HAP-1 (cell line): ENCODE measurements around the gene AP1S1.

Source experiments
- DNase-seq, 2 experiments: peaks; one replicate each; pipeline ENCODE4 v3.0.0-alpha.2; 2016 to 2020; ENCODE audit warnings: low spot score in 2 of 2
- H3K27me3 ChIP-seq: fragments of 250-450 bp; sonication (Bioruptor Pico); 2 replicates; pipeline ENCODE4 v1.5.1; 2020; ENCODE audit warnings: low read depth, mild to moderate bottlenecking, moderate library complexity
- H3K36me3 ChIP-seq: fragments of 250-450 bp; sonication (Bioruptor Pico); replicated peaks from 2 replicates; pipeline ENCODE4 v1.5.1; 2020; ENCODE audit warnings: mild to moderate bottlenecking
- H3K4me1 ChIP-seq: fragments of 250-450 bp; sonication (Bioruptor Pico); 2 replicates; pipeline ENCODE4 v1.5.1; 2020; ENCODE audit warnings: mild to moderate bottlenecking
- H3K4me3 ChIP-seq: fragments of 250-450 bp; sonication (Bioruptor Pico); 2 replicates; pipeline ENCODE4 v1.5.1; 2020; ENCODE audit warnings: mild to moderate bottlenecking, moderate library complexity
- H3K9me3 ChIP-seq: fragments of 250-450 bp; sonication (Bioruptor Pico); 2 replicates; pipeline ENCODE4 v1.5.1; 2020; ENCODE audit warnings: mild to moderate bottlenecking, moderate library complexity
- in situ Hi-C: fragments of 300-500 bp; cut with MboI; formaldehyde crosslinking; loops from 3 replicates; pipeline ENCODE4 v1.14.3; 2020; ENCODE audit warnings: low sequenced_read_pairs, inconsistent platforms, mixed read lengths

Gene AP1S1

GRCh38 chr7:101166909-101167644 lies 12.8 kb downstream of the AP1S1 start:
- Histone ChIP-seq H3K4me1 (peaks cover 13% of the 10 kb centered on the region), H3K27me3 (peaks cover 73% of the 10 kb centered on the region), H3K36me3 (no peaks in the 10 kb centered on the region), H3K9me3 (no peaks in the 10 kb centered on the region), H3K4me3 (no peak overlapping the region)
- in situ Hi-C loops, result no loop called here
- no peak for DNase-seq

- in situ Hi-C loops, result no loop called here
- H3K4me1 ChIP-seq, result peaks cover 13% of the 10 kb centered on the region
Observed at GRCh38 chr7:101167645-101168411, 13.6 kb downstream of the AP1S1 start.

GRCh38 chr7:101168412-101169049 lies 14.3 kb downstream of the AP1S1 start:
- DNase-seq, result no peak
- H3K4me3 ChIP-seq, result no peak overlapping the region
- peaks cover 13% of the 10 kb centered on the region for H3K4me1 ChIP-seq
- in situ Hi-C loops, result no loop called here
- no peaks in the 10 kb centered on the region for H3K36me3 ChIP-seq
- no peaks in the 10 kb centered on the region for H3K9me3 ChIP-seq
- peaks cover 87% of the 10 kb centered on the region for H3K27me3 ChIP-seq

More at GRCh38 chr7:101167645-101168411, 13.6 kb downstream of the AP1S1 start:
- Histone ChIP-seq H3K4me3 (no peak overlapping the region), H3K36me3 (no peaks in the 10 kb centered on the region), H3K9me3 (no peaks in the 10 kb centered on the region), H3K27me3 (peaks cover 80% of the 10 kb centered on the region)
- no peak for DNase-seq

- Histone ChIP-seq H3K36me3 (no peaks in the 10 kb centered on the region), H3K9me3 (no peaks in the 10 kb centered on the region), H3K27me3 (peaks cover 89% of the 10 kb centered on the region), H3K4me3 (0 out of 2 replicates have a peak overlapping the region, but pooled peaks have one; percentile 5), H3K4me1 (peaks cover 13% of the 10 kb centered on the region)
- no peak for DNase-seq
- in situ Hi-C loops, result no loop called here
Observed at GRCh38 chr7:101169110-101169837, 15.0 kb downstream of the AP1S1 start.

GRCh38 chr7:101169838-101170551 lies 15.7 kb downstream of the AP1S1 start:
- in situ Hi-C loops, result no loop called here
- no peaks in the 10 kb centered on the region for H3K9me3 ChIP-seq
- H3K27me3 ChIP-seq, result peaks cover 84% of the 10 kb centered on the region
- 0 out of 2 replicates have a peak overlapping the region, but pooled peaks have one; percentile 5 for H3K4me3 ChIP-seq
- peaks cover 13% of the 10 kb centered on the region for H3K4me1 ChIP-seq
- DNase-seq, result peak in 1 of 2 experiments; percentile 90
- no peaks in the 10 kb centered on the region for H3K36me3 ChIP-seq

GRCh38 chr7:101170617-101171441 lies 16.6 kb downstream of the AP1S1 start:
- Histone ChIP-seq H3K4me3 (no peak overlapping the region), H3K9me3 (no peaks in the 10 kb centered on the region), H3K4me1 (peaks cover 8% of the 10 kb centered on the region), H3K27me3 (peaks cover 80% of the 10 kb centered on the region), H3K36me3 (no peaks in the 10 kb centered on the region)
- DNase-seq, result no peak
- in situ Hi-C loops, result no loop called here

GRCh38 chr7:101171442-101171837 lies 17.2 kb downstream of the AP1S1 start:
- in situ Hi-C loops, result no loop called here
- no peak for DNase-seq
- H3K4me3 ChIP-seq, result no peak overlapping the region

GRCh38 chr7:101172005-101172853 lies 18.0 kb downstream of the AP1S1 start:
- no peak for DNase-seq
- Histone ChIP-seq H3K36me3 (no peaks in the 10 kb centered on the region), H3K27me3 (peaks cover 71% of the 10 kb centered on the region), H3K9me3 (no peaks in the 10 kb centered on the region), H3K4me3 (no peak overlapping the region), H3K4me1 (peaks cover 6% of the 10 kb centered on the region; the same call in 1 of the 2 replicates)
- in situ Hi-C loops, result no loop called here

More at GRCh38 chr7:101171442-101171837, 17.2 kb downstream of the AP1S1 start:
- Histone ChIP-seq H3K36me3 (no peaks in the 10 kb centered on the region), H3K9me3 (no peaks in the 10 kb centered on the region), H3K4me1 (peaks cover 6% of the 10 kb centered on the region; the same call in 1 of the 2 replicates), H3K27me3 (peaks cover 76% of the 10 kb centered on the region)

GRCh38 chr7:101172854-101173751 lies 18.8 kb downstream of the AP1S1 start:
- in situ Hi-C loops, result no loop called here
- DNase-seq, result no peak
- no peaks in the 10 kb centered on the region for H3K36me3 ChIP-seq
- peaks cover 6% of the 10 kb centered on the region; the same call in 1 of the 2 replicates for H3K4me1 ChIP-seq
- no peaks in the 10 kb centered on the region for H3K9me3 ChIP-seq
- peaks cover 70% of the 10 kb centered on the region for H3K27me3 ChIP-seq
- no peak overlapping the region for H3K4me3 ChIP-seq

- Histone ChIP-seq H3K27me3 (peaks cover 66% of the 10 kb centered on the region), H3K36me3 (no peaks in the 10 kb centered on the region), H3K4me3 (no peak overlapping the region), H3K9me3 (no peaks in the 10 kb centered on the region), H3K4me1 (peaks cover 6% of the 10 kb centered on the region; the same call in 1 of the 2 replicates)
- DNase-seq, result peak in 1 of 2 experiments; percentile 73
- in situ Hi-C loops, result no loop called here
Observed at GRCh38 chr7:101173752-101174244, 19.5 kb downstream of the AP1S1 start.
